Panc1 (cell line): Measurements from ENCODE around the gene SPACA9.

Experiments used
- POLR2AphosphoS5 ChIP-seq: IDR thresholded peaks from 2 replicates; pipeline ENCODE4 v1.6.1; 2012; ENCODE audit warnings: mild to moderate bottlenecking, low read depth, low read length, moderate library complexity
- REST ChIP-seq, 2 experiments: IDR thresholded peaks; 2 replicates each; pipeline ENCODE4 v1.6.1; 2011 to 2012; ENCODE audit warnings: low read depth in 2 of 2, control low read depth in 1 of 2, low read length in 1 of 2, mild to moderate bottlenecking in 1 of 2, moderate library complexity in 1 of 2; ENCODE audit not compliant: insufficient read depth in 1 of 2
- SIN3A ChIP-seq: IDR thresholded peaks from 2 replicates; pipeline ENCODE4 v1.6.1; 2012; ENCODE audit warnings: low read depth, mild to moderate bottlenecking, low read length, moderate library complexity, borderline replicate concordance; ENCODE audit not compliant: insufficient read depth
- TF ChIP-seq, protein P1 (sequence below): fragments of 450-650 bp; IDR thresholded peaks from 2 replicates; pipeline ENCODE4 v1.5.1; 2017; ENCODE audit warnings: mild to moderate bottlenecking

- TF ChIP-seq, protein P1, sequence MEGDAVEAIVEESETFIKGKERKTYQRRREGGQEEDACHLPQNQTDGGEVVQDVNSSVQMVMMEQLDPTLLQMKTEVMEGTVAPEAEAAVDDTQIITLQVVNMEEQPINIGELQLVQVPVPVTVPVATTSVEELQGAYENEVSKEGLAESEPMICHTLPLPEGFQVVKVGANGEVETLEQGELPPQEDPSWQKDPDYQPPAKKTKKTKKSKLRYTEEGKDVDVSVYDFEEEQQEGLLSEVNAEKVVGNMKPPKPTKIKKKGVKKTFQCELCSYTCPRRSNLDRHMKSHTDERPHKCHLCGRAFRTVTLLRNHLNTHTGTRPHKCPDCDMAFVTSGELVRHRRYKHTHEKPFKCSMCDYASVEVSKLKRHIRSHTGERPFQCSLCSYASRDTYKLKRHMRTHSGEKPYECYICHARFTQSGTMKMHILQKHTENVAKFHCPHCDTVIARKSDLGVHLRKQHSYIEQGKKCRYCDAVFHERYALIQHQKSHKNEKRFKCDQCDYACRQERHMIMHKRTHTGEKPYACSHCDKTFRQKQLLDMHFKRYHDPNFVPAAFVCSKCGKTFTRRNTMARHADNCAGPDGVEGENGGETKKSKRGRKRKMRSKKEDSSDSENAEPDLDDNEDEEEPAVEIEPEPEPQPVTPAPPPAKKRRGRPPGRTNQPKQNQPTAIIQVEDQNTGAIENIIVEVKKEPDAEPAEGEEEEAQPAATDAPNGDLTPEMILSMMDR: no peak
- TF ChIP-seq SIN3A: no peak
- no peak for TF ChIP-seq POLR2AphosphoS5
- no peak for TF ChIP-seq REST (IDR thresholded peaks at IDR 0.05; ENCODE audit: insufficient read depth in 1 of 2, low read depth in 2 of 2, low read length in 1 of 2)
These were observed 49.0 kb downstream of the SPACA9 start for GRCh38 chr9:132927704-132928103.
